Body of pancreas (tissue), 4 donors: ENCODE results near the gene RPS6KA2.

ENCODE experiments used
- CTCF ChIP-seq, 7 experiments: fragments of 450-650 bp in 4 of 7; fragments of 200-600 bp in 3 of 7; sonication (generic) in 3 of 7; IDR thresholded peaks; one replicate each; pipeline ENCODE4 v1.5.1; 2016 to 2019; ENCODE audit warnings: antibody characterized with exemption in 7 of 7
- POLR2A ChIP-seq, 3 donors: fragments of 450-650 bp; IDR thresholded peaks; one replicate each; pipeline ENCODE4 v1.6.1; 2016; ENCODE audit warnings: antibody characterized with exemption in 3 of 3, mild to moderate bottlenecking in 2 of 3

GRCh38 chr6:166588691-166589336, 38.2 kb downstream of the RPS6KA2 start:
- TF ChIP-seq CTCF (IDR thresholded peaks at IDR 0.05) (no peak), POLR2A (IDR thresholded peaks at IDR 0.05) (no peak)
